A204.1 (cell line): ENCODE measurements around the gene KCNJ12.
"Not testable (repeated sequence)": the region's sequence is repeated elsewhere in the genome, so short reads cannot be mapped to it uniquely, and the experiment has no call there.

Experiments used
- FAIRE-seq: peaks from 2 replicates; lab custom pipeline; 2012; peaks lifted over from hg19 to GRCh38; lab: Jason Lieb, UNC

Gene KCNJ12

DNA sequence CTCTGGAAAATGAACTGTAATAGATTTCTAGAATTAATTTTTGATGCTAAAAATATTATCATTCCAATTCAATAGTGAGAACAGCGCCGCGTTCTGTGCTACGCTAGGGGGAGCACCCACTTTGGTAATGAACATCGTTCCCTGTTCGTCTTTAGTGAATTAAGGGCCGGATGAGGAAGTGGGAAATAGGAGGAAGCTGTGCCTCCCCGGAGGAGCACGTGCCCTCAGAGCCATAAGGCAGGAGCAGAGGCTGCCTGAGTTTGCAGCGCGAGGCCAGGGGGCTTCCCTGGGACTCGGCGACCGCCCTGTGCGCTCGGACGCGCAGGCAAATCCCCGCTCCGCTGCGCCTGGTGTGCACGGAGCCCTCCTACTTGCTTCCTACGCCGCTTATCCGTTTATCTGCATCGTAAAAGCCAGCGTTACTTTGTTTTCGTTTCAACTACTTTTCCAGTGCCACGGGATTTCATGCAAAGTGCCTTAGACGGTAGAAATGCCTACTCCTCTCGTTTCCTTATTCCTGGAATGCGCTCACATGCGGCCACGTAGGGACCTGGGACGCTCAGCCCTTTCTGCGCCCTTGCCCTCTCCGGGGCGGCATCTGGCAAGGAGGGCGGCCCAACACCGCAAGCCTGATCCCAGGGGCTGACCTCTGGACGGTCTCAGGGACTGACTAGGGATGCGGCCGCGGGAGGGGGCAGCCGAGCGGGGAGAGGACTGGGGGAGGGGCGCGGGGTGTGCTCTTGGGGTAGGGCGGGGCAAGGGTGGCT lies 76.4 kb downstream of the KCNJ12 start:
- FAIRE-seq, result no peak

DNA sequence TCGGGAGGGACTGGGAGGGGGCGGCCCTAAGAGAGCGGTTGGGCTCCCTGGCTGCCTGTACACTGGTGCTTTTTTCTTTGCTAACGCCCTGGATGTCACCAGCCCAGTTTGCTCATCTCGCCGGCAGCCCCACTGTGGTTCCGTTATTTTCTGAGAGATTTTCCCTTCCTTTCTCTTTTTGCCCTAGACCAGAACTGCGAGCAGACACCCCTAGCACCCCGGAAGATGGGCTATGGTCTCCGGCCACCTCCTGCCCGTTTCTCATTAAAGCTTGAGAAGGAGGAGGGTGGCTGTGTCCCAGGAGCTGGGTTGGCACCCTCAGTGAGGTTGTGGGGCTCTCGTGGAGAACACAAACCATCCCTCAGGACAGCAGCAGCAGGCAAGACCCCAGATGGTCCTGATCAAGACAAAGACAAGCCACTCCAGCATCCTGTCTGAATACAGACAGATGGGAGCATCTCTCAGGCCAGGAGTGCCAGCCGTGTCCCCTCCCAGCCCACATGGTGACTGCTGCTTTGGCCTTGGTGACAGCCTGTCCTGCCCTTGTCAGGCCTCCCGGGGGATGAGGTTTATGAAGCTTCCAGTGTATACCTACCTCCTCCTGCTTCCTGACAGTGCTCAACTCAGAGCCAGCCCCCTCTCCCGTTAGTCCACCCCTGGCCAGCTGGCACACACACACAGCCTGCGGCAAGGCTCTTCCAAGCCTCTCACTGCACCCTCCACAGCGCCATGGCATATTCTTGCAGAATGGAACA lies 77.2 kb downstream of the KCNJ12 start:
- no peak for FAIRE-seq

DNA sequence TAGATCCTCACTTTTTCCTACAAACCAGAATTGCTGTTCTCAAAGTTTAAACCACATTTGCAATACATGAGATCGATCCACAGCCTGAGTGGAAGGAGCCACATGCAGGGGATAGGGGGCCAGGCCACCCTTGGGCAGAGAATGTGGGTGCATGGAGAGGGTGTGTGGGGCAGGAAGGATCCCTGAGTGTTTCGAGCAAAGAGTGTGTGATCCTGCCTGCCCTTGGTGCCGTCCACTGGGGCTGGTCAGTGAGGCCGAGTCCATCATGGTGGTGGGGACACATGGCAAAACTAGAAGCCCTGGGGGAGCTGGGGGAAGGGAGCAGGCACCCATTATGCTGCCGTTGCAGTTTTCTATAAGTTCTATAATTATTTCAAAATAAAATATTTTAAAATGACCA lies 77.8 kb downstream of the KCNJ12 start:
- FAIRE-seq, result not testable (repeated sequence)

DNA sequence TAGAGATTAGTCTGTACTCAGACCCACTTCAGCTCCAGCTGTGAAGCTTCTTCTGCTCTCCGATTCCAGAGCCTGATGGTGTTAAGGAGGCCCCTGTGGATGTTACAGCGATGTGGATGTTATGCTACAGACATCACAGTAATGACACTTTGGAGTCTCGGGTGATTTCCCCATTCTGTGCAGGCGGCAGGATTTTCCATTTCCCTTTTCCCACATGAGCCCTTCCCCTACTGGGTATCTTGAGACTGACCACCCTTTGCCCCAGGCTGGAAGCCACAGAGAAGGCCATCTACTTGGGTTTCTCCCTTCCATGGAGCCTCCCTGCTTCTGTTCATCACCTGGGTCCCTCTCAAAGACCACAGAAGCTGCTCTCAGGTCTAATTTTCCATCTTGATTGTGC lies 78.3 kb downstream of the KCNJ12 start:
- no peak for FAIRE-seq

DNA sequence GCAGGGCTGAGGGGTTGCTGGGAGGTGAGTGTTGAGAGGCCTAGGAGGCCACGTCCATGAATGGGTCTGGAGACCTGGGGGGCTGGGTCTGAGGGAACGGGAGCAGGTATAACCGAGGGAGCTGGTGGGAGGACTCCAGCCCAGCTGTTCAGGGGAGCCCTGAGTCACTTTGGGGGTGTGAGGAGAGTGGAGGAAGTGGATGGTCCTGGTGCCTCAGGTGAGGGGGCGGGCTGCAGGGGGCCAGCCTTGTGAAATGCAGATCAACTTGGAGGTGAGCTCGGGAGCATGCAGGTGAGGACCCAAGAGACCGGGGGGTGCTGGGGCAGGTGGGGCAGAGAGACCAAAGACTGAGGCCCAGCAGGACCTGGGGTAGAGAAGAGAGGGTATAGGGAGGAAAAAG lies 79.6 kb downstream of the KCNJ12 start:
- FAIRE-seq, result no peak

DNA sequence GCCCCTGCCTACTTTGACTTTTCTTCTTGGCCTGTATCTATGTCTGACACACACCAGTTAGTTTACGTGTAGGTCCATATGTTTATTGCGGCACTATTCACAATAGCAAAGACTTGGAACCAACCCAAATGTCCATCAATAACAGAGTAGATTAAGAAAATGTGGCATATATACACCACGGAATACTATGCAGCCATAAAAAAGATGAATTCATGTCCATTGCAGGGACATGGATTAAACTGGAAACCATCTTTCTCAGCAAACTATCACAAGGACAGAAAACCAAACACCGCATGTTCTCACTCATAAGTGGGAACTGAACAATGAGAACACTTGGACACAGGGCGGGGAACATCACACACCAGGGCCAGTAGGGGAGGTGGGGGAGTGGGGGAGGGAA lies 80.3 kb downstream of the KCNJ12 start:
- FAIRE-seq, result not testable (repeated sequence)

DNA sequence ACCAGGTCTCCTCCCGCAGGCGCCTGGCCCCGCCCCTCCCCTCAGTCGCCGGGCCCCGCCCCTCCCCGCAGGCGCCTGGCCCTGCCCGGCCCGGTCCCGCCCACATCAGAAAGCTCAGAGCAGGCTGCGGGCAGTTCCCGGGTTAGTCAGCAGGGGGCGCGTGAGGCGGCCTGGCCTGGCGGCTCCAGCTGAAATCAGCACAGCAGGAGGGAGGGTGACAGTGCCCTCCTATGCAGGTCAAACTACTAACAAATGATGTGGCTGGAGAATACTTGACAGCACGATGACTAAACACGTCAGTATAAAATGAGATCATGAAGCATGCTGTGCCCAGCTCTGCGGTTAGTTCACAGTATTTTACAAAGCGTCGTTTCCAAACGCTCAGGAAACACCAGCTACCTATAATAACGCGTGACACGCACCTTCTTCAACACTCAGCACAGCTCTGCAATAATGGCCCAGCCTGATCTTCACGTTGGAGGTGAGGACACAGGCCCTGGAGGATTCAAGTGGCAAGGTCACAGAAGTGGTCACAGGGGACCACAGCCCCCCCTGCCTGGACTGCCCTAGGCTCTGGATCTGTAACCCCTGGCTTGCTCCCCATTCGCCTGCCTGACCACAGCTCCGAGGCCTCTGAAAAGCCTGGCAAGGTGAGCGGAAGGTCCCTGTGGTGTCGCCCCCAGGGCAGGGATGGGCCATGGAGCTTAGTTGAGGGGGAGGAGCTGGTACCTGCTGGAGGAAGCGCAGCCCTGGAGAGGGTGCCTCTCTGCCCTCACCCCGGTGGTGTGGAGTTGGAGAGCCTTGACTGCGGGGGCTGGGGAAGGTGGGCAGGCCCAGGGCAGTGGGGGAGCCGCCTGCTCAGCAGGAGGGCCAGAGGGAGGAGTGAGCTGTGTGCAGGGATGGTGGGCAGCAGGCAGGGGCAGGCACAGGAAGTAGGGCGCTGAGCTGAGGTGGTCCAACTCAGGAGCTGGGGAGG lies 81.2 kb downstream of the KCNJ12 start:
- FAIRE-seq, result no peak

DNA sequence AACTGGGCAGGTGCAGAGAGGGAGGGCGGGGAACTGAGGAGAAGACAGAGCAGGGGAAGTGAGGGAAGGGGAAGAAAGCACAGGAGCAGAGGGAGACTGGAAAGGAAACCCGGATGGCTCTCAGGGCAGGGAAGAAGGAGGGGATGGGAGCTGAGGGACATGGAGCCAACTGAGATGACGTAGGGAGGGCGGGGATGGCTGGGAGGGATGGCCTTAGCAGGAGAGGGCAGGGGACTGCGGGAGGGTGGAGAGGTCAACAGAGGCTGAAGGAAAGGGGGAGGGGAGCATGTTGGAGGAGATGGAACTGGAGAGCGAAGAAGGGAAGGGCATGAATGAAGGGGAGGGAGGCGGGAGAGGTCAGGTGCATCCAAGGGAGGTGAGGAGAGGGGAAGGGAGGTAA lies 81.9 kb downstream of the KCNJ12 start:
- FAIRE-seq, result no peak

DNA sequence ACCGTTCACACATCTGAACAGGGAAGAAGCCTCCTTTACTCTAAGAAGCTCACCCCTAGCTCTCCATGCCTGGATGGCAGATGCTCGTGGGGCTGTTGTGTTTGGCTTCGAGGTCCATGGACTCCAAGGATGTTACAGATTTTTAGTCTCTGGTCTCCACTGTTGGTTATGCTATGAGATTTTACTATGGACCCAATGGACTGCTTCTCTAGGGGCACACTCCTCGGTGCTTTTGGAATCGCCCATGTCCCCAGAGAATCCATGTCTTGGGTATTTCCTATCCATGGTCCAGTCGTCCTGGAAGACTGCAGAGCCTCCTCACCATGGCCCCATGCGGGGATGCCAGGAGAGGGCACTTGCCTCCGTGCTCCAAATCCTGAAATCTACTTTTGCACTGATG lies 83.4 kb downstream of the KCNJ12 start:
- FAIRE-seq, result no peak

DNA sequence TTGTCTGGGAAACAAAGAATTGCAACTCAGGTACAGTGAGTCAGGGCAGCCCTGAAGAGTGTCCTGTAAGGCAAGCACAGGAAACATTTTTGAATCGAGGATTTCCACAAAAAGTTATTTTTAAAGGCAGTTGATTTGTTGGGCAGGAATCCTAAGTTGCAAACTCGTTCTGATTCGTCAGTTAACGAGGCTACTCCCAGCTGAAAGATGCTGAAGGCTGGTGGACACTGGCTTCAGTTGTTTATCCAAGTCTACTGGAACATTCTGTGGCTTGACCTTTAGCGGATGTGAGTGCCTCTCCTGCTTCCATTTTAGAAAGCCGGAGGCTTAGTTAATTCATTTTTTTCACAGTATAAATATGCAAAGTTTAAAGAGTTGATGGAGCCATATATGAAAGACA lies 84.2 kb downstream of the KCNJ12 start:
- FAIRE-seq, result no peak

DNA sequence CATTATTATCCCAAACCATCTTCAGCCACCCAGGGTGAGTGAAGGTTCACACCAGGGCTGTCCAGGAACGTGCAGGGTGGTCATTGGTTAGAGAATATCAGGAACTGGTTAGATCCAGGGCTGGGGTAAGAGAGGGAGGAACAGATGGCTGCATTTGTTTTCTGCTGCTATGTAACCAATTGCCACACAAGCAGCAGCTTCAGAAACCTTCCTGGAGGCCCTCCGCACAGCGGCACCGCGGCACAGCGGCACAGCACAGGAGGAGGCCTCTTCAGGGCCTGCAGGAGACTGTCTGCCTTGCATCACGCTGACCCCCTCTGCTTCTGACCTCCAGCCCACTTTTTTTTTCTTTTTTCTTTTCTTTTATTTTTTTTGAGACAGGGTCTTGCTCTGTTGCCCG lies 86.1 kb downstream of the KCNJ12 start:
- no peak for FAIRE-seq

DNA sequence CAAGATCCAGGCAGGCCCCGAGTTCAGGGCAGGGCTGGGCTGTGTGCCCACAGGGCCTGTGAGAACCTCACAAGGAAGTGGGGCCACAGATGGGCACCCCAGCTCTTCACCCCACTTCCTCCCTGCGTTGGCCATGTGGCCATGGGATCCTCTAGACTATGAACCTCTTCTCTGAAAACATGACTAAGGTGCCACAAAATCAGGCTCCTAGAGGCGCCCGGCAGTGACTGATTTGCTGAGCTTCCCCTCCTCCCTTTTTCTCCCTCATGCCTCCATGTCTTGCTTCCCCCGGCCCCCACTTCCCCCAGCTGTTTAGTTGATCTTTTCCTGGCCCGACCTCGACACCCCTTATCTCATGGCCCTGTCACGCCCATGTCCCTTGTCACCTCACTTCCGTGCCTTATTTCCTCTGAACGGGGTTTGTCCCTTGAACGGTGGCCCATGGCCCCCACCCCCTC lies 87.1 kb downstream of the KCNJ12 start:
- no peak for FAIRE-seq

DNA sequence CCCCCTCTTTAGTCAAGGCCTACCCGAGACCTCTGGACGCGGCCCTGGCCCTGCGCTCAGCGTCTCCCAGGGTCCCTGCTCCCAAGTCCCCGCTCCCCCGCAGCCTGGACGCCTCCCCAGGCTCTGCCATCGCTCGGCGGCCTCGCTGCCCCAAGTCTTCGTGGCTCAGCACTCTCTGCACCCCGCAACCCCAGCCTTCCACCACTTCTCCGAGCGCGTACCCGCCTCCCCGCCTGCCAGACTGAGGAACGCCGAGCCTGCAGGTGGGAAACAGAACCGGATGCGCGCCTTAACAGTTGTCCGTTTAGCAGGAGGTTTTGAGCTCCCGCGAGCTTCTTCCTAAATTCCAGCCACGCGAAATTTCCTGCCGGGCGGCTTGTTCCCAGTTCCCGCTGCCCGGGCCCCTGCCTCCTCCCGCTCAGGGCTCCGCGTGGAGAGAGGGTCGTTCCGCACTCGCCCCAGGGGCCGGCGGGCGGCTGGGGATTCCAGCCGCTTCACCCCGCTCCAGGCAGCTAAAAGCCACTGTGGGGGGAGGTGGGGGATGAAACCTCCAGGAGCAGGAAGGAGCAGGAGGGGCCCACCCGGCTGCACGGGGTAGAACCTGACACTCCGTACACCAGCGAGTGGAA lies 87.7 kb downstream of the KCNJ12 start:
- FAIRE-seq, result no peak

DNA sequence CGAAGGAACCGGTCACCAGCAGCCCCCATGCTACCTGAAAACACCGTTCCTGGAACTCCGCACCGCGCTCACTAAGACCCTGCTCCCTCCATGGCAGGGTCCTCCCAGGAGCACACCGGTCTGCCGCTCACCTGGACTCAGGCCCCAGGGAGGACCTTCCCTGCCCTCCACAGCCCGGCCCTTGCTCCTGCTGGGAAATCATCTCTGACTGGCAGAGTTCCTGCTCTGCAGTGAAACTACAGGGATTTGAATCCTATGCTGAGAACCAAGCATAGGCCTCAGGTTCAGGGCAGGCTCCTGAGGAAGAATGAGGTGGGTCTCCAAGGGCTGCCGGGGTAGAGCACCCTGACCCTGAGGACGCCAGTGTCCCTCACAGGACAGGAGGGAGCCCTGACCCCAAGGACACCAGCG lies 88.5 kb downstream of the KCNJ12 start:
- no peak for FAIRE-seq

DNA sequence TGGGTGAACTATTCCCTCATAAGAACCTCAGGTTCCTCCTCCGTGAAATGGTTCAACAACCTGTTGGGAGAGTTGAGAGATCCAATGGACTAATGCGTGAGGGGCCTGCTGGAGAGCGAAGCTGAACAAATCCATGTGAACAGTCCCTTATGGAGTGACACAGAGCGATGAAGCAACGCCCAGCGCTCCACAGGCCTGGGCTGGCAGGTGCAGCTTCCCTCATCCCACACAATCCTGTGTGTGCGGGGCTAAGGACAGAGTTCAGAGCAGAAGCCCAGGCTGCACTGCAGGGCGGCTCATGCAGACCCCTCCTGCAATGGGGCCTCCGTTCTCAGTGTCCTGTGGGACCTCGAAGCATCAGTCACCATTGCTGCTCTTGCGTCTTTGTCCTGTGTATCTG lies 90.4 kb downstream of the KCNJ12 start:
- no peak for FAIRE-seq

DNA sequence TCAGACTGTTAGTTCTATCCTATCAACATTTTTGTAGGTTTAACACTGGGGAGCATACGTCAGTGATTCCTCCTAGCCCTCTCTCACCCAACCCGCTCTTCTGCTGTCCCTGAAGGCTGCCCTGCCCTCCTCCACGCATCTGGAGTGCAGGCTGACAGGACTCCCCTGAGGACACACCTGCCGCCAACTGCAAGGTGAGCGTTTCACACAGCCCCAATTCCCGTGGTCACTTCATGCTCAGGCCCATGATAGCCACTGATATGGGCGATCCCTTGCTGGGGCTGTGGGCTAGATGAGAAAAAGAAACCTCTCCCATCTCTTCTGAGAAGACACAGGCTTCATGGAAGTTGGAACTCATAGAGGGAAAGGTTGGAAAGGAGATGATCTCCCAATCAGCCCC lies 91.0 kb downstream of the KCNJ12 start:
- FAIRE-seq, result no peak

DNA sequence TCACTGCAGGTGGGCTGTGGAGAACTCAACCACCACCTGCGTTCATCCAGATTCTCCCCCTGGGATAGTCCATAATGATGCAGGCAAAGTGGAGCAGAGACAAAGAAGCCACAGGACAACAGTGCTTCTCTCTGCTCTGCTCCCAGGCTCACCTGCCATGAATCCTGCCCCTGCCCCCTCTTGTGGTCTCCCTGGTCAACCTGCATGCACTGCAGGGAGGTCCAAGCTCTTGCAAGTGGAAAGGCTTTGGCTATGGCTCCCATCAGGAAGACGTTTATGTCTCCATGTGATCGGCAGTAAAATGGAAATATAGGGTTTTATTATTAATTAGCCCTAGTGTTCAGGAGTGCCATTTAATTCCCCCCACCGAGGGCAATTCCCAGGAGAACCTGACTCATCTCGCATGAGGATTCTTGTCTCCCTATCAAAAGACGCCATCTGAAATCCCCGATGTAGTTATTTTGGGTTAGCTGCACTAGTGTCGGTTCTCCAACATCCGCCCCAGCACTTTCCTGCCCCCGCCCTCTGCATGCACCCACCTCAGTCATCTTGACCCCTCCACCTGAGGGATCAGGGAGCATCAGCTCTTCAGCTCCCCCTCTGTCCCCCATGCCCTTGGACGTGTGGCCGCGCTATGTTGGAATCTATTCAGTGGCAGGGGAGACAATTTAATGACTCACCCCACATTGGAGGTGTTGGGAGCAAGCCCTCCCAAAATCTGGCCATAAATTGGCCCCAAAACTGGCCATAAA lies 91.8 kb downstream of the KCNJ12 start:
- no peak for FAIRE-seq
